HEK293 (cell line): Measurements from ENCODE around the gene COL18A1.

Source experiments
- CTCF ChIA-PET: fragments of 350-600 bp; formaldehyde crosslinking; extraction: SDS; loops from one replicate; lab custom pipeline; 2021; ENCODE audit warnings: antibody characterized with exemption; lab: Yijun Ruan, JAX
- POLR2A ChIA-PET: fragments of 300-600 bp; formaldehyde crosslinking; extraction: SDS; loops from one replicate; lab custom pipeline; 2020; ENCODE audit warnings: antibody characterized with exemption, inconsistent platforms; lab: Yijun Ruan, JAX
- H3K27ac ChIP-seq: fragments of 200-500 bp; sonication (Bioruptor generic); 2 replicates; pipeline ENCODE4 v1.5.1; 2014; ENCODE audit warnings: low read depth, low read length, control low read depth, inconsistent platforms; ENCODE audit errors: extremely low read depth
- H3K36me3 ChIP-seq, 2 experiments: fragments of 200-500 bp in 1 of 2; sonication (Bioruptor generic) in 1 of 2; 1 replicate in 1 of 2; 2 replicates in 1 of 2; pipeline ENCODE4 v1.5.1; 2014 to 2017; ENCODE audit warnings: inconsistent platforms in 2 of 2, low read length in 2 of 2; ENCODE audit not compliant: control insufficient read depth in 2 of 2, insufficient read depth in 1 of 2
- H3K4me1 ChIP-seq: fragments of 200-500 bp; sonication (Bioruptor generic); 2 replicates; pipeline ENCODE4 v1.5.1; 2014; ENCODE audit warnings: mild to moderate bottlenecking, low read length, inconsistent platforms; ENCODE audit not compliant: control insufficient read depth, insufficient read depth
- H3K4me3 ChIP-seq: 2 replicates; pipeline ENCODE4 v1.5.1; 2011; ENCODE audit warnings: low read depth, mild to moderate bottlenecking, control low read depth, low read length, moderate library complexity
- H3K9me3 ChIP-seq: fragments of 200-500 bp; sonication (Bioruptor generic); 2 replicates; pipeline ENCODE4 v1.5.1; 2014; ENCODE audit warnings: low read depth, low read length, inconsistent platforms; ENCODE audit not compliant: control insufficient read depth, insufficient read depth
- MZF1 ChIP-seq: fragments of 450-650 bp; formaldehyde crosslinking; IDR thresholded peaks from 2 replicates; pipeline ENCODE4 v1.5.1; 2017; ENCODE audit warnings: missing biosample characterization, missing genetic modification characterization, borderline replicate concordance
- OVOL3 ChIP-seq: fragments of 450-650 bp; formaldehyde crosslinking; IDR thresholded peaks from 2 replicates; pipeline ENCODE4 v1.5.1; 2016; ENCODE audit warnings: missing biosample characterization, missing genetic modification characterization
- SP7 ChIP-seq: fragments of 450-650 bp; formaldehyde crosslinking; IDR thresholded peaks from 2 replicates; pipeline ENCODE4 v1.5.1; 2016; ENCODE audit warnings: missing biosample characterization, missing genetic modification characterization
- ZBTB48 ChIP-seq: fragments of 450-650 bp; formaldehyde crosslinking; IDR thresholded peaks from 2 replicates; pipeline ENCODE4 v1.5.1; 2016; ENCODE audit warnings: missing biosample characterization, missing genetic modification characterization
- ZNF138 ChIP-seq: fragments of 450-650 bp; formaldehyde crosslinking; IDR thresholded peaks from 2 replicates; pipeline ENCODE4 v1.5.1; 2016; ENCODE audit warnings: missing biosample characterization, missing genetic modification characterization, borderline replicate concordance
- ZNF140 ChIP-seq: fragments of 450-650 bp; formaldehyde crosslinking; IDR thresholded peaks from 2 replicates; pipeline ENCODE4 v1.5.1; 2016; ENCODE audit warnings: missing biosample characterization, missing genetic modification characterization
- ZNF223 ChIP-seq: fragments of 450-650 bp; formaldehyde crosslinking; IDR thresholded peaks from 2 replicates; pipeline ENCODE4 v1.5.1; 2016; ENCODE audit warnings: missing biosample characterization, missing genetic modification characterization
- ZNF324 ChIP-seq: fragments of 450-650 bp; formaldehyde crosslinking; IDR thresholded peaks from 2 replicates; pipeline ENCODE4 v1.5.1; 2016; ENCODE audit warnings: missing biosample characterization, missing genetic modification characterization
- ZNF335 ChIP-seq: fragments of 450-650 bp; formaldehyde crosslinking; conservative IDR thresholded peaks from 2 replicates; pipeline ENCODE4 v1.5.1; 2016; ENCODE audit warnings: missing biosample characterization, missing genetic modification characterization
- ZNF366 ChIP-seq: fragments of 450-650 bp; formaldehyde crosslinking; conservative IDR thresholded peaks from 2 replicates; pipeline ENCODE4 v1.5.1; 2016; ENCODE audit warnings: missing biosample characterization, missing genetic modification characterization
- ZNF48 ChIP-seq: fragments of 450-650 bp; formaldehyde crosslinking; IDR thresholded peaks from 2 replicates; pipeline ENCODE4 v1.5.1; 2016; ENCODE audit warnings: missing biosample characterization, missing genetic modification characterization
- ZNF561 ChIP-seq: fragments of 450-650 bp; IDR thresholded peaks from 2 replicates; pipeline ENCODE4 v1.5.1; 2018; ENCODE audit warnings: missing biosample characterization, missing genetic modification characterization, borderline replicate concordance
- ZNF707 ChIP-seq: fragments of 450-650 bp; formaldehyde crosslinking; IDR thresholded peaks from 2 replicates; pipeline ENCODE4 v1.5.1; 2016; ENCODE audit warnings: missing biosample characterization, missing genetic modification characterization
- ZNF776 ChIP-seq: fragments of 450-650 bp; formaldehyde crosslinking; IDR thresholded peaks from 2 replicates; pipeline ENCODE4 v1.5.0; 2017; ENCODE audit warnings: missing biosample characterization, missing genetic modification characterization, borderline replicate concordance
- ZNF791 ChIP-seq: fragments of 450-650 bp; formaldehyde crosslinking; IDR thresholded peaks from 2 replicates; pipeline ENCODE4 v1.5.1; 2016; ENCODE audit warnings: missing biosample characterization, missing genetic modification characterization
- TF ChIP-seq, protein P1 (sequence below): fragments of 450-650 bp; formaldehyde crosslinking; IDR thresholded peaks from 2 replicates; pipeline ENCODE4 v1.5.1; 2016; ENCODE audit warnings: missing biosample characterization, missing genetic modification characterization
- TF ChIP-seq, protein P2 (sequence below): fragments of 450-650 bp; formaldehyde crosslinking; IDR thresholded peaks from 2 replicates; pipeline ENCODE4 v1.5.1; 2016; ENCODE audit warnings: missing biosample characterization, missing genetic modification characterization, borderline replicate concordance
- TF ChIP-seq, protein P3 (sequence below): fragments of 450-650 bp; formaldehyde crosslinking; conservative IDR thresholded peaks from 2 replicates; pipeline ENCODE4 v1.5.1; 2016; ENCODE audit warnings: low read depth, missing biosample characterization, missing genetic modification characterization
- TF ChIP-seq, protein P4 (sequence below): fragments of 450-650 bp; formaldehyde crosslinking; IDR thresholded peaks from 2 replicates; pipeline ENCODE4 v1.5.1; 2016; ENCODE audit warnings: missing biosample characterization, missing genetic modification characterization, low read depth
- TF ChIP-seq, protein P5 (sequence below): fragments of 450-650 bp; formaldehyde crosslinking; IDR thresholded peaks from 2 replicates; pipeline ENCODE4 v1.5.1; 2017; ENCODE audit warnings: missing biosample characterization, missing genetic modification characterization

Gene COL18A1

DNA sequence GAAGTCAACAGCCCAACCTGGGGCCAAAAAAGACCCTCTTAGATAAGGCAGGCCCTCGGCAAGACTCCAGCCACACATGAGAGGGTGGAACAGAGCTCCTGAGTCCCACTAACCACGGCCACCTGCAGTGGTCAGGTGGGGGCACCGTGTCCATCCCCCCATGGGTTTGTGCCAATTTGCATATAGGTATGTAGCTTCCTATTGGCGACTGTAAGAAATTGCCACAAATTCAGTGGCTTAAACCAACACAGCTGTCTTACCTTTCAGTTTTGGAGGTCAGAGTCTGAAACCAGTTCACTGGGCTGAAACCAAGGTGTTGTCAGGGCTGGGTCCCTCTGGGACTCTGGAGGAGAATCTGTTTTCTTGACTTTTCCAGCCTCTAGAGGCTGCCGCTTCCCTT is 59.3 kb downstream of the COL18A1 start:
- POLR2A ChIA-PET = no interaction called here

DNA sequence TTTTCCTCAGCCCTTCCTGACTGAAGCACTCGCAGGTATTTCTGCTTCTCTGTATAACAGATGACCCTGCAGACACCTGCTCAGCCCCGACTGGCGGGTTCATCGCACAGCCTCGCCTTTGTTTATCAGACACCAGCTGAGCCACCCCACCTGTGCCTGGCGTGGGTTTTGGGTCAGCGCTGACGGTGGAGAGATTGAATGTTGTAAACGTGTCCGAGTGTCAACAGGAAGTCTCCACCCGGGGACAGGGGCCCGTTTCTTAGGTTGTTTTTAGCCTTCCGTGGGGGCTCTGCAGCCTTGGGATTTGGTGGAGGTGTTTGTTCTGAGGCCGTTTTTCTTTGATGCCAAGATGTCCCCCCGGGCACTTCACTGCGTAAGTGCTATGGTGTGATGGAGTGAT is 60.1 kb downstream of the COL18A1 start:
- CTCF ChIA-PET = interaction anchor here (0.6 to 2.0 kb wide), 2 partner anchors 12 to 484 kb away, joined by 3 to 8 read pairs; no protein-coding TSS in a partner anchor
- Histone ChIP-seq H3K4me1 (peaks cover 5% of the 10 kb centered on the region), H3K27ac (no peak overlapping the region), H3K36me3 (peaks cover 0 to 12% of the 10 kb centered on the region in 2 experiments; a peak in 2 of 3 replicates), H3K4me3 (no peak overlapping the region), H3K9me3 (no peaks in the 10 kb centered on the region; the same call in 1 of the 2 replicates)
- POLR2A ChIA-PET = no interaction called here
- TF ChIP-seq ZNF324 (tag by site-specific recombination) = no peak
- TF ChIP-seq ZNF223 = no peak
- no peak for TF ChIP-seq ZNF48 (tag by site-specific recombination)
- no peak for TF ChIP-seq ZBTB48
- TF ChIP-seq ZNF707 (tag by site-specific recombination) = no peak
- TF ChIP-seq, protein P1, sequence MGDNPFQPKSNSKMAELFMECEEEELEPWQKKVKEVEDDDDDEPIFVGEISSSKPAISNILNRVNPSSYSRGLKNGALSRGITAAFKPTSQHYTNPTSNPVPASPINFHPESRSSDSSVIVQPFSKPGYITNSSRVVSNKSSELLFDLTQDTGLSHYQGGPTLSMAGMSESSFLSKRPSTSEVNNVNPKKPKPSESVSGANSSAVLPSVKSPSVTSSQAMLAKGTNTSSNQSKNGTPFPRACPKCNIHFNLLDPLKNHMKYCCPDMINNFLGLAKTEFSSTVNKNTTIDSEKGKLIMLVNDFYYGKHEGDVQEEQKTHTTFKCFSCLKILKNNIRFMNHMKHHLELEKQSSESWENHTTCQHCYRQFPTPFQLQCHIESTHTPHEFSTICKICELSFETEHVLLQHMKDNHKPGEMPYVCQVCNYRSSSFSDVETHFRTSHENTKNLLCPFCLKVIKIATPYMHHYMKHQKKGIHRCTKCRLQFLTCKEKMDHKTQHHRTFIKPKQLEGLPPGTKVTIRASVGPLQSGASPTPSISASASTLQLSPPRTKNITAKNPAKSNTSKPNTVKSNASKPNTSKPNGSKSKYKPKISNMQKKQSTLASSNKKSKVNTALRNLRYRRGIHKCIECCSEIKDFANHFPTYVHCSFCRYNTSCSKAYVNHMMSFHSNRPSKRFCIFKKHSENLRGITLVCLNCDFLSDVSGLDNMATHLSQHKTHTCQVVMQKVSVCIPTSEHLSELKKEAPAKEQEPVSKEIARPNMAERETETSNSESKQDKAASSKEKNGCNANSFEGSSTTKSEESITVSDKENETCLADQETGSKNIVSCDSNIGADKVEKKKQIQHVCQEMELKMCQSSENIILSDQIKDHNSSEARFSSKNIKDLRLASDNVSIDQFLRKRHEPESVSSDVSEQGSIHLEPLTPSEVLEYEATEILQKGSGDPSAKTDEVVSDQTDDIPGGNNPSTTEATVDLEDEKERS = no peak
- TF ChIP-seq, protein P2, sequence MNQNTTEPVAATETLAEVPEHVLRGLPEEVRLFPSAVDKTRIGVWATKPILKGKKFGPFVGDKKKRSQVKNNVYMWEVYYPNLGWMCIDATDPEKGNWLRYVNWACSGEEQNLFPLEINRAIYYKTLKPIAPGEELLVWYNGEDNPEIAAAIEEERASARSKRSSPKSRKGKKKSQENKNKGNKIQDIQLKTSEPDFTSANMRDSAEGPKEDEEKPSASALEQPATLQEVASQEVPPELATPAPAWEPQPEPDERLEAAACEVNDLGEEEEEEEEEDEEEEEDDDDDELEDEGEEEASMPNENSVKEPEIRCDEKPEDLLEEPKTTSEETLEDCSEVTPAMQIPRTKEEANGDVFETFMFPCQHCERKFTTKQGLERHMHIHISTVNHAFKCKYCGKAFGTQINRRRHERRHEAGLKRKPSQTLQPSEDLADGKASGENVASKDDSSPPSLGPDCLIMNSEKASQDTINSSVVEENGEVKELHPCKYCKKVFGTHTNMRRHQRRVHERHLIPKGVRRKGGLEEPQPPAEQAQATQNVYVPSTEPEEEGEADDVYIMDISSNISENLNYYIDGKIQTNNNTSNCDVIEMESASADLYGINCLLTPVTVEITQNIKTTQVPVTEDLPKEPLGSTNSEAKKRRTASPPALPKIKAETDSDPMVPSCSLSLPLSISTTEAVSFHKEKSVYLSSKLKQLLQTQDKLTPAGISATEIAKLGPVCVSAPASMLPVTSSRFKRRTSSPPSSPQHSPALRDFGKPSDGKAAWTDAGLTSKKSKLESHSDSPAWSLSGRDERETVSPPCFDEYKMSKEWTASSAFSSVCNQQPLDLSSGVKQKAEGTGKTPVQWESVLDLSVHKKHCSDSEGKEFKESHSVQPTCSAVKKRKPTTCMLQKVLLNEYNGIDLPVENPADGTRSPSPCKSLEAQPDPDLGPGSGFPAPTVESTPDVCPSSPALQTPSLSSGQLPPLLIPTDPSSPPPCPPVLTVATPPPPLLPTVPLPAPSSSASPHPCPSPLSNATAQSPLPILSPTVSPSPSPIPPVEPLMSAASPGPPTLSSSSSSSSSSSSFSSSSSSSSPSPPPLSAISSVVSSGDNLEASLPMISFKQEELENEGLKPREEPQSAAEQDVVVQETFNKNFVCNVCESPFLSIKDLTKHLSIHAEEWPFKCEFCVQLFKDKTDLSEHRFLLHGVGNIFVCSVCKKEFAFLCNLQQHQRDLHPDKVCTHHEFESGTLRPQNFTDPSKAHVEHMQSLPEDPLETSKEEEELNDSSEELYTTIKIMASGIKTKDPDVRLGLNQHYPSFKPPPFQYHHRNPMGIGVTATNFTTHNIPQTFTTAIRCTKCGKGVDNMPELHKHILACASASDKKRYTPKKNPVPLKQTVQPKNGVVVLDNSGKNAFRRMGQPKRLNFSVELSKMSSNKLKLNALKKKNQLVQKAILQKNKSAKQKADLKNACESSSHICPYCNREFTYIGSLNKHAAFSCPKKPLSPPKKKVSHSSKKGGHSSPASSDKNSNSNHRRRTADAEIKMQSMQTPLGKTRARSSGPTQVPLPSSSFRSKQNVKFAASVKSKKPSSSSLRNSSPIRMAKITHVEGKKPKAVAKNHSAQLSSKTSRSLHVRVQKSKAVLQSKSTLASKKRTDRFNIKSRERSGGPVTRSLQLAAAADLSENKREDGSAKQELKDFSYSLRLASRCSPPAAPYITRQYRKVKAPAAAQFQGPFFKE = no peak
- TF ChIP-seq ZNF366 (tag by site-specific recombination) = no peak
- no peak for TF ChIP-seq ZNF335
- TF ChIP-seq, protein P3, sequence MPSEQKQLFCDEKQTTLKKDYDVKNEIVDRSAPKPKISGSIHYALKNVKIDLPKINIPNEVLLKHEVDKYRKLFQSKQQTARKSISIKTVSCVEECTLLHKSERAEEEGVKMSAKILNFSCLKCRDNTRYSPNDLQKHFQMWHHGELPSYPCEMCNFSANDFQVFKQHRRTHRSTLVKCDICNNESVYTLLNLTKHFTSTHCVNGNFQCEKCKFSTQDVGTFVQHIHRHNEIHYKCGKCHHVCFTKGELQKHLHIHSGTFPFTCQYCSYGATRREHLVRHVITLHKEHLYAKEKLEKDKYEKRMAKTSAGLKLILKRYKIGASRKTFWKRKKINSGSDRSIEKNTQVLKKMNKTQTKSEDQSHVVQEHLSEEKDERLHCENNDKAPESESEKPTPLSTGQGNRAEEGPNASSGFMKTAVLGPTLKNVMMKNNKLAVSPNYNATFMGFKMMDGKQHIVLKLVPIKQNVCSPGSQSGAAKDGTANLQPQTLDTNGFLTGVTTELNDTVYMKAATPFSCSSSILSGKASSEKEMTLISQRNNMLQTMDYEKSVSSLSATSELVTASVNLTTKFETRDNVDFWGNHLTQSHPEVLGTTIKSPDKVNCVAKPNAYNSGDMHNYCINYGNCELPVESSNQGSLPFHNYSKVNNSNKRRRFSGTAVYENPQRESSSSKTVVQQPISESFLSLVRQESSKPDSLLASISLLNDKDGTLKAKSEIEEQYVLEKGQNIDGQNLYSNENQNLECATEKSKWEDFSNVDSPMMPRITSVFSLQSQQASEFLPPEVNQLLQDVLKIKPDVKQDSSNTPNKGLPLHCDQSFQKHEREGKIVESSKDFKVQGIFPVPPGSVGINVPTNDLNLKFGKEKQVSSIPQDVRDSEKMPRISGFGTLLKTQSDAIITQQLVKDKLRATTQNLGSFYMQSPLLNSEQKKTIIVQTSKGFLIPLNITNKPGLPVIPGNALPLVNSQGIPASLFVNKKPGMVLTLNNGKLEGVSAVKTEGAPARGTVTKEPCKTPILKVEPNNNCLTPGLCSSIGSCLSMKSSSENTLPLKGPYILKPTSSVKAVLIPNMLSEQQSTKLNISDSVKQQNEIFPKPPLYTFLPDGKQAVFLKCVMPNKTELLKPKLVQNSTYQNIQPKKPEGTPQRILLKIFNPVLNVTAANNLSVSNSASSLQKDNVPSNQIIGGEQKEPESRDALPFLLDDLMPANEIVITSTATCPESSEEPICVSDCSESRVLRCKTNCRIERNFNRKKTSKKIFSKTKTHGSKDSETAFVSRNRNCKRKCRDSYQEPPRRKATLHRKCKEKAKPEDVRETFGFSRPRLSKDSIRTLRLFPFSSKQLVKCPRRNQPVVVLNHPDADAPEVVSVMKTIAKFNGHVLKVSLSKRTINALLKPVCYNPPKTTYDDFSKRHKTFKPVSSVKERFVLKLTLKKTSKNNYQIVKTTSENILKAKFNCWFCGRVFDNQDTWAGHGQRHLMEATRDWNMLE (tag by site-specific recombination) = no peak
- TF ChIP-seq, protein P4, sequence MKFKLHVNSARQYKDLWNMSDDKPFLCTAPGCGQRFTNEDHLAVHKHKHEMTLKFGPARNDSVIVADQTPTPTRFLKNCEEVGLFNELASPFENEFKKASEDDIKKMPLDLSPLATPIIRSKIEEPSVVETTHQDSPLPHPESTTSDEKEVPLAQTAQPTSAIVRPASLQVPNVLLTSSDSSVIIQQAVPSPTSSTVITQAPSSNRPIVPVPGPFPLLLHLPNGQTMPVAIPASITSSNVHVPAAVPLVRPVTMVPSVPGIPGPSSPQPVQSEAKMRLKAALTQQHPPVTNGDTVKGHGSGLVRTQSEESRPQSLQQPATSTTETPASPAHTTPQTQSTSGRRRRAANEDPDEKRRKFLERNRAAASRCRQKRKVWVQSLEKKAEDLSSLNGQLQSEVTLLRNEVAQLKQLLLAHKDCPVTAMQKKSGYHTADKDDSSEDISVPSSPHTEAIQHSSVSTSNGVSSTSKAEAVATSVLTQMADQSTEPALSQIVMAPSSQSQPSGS (tag by site-specific recombination) = no peak
- TF ChIP-seq ZNF140 (tag by site-specific recombination) = no peak
- no peak for TF ChIP-seq SP7 (tag by site-specific recombination)

More for the DNA sequence above, 59.3 kb downstream of the COL18A1 start:
- peaks cover 0 to 13% of the 10 kb centered on the region in 2 experiments; a peak in 2 of 3 replicates for H3K36me3 ChIP-seq
- CTCF ChIA-PET = interaction anchor here (2.0 kb wide), 1 partner anchor 13 kb away, joined by 8 read pairs; no protein-coding TSS in a partner anchor
- no peaks in the 10 kb centered on the region; the same call in 1 of the 2 replicates for H3K9me3 ChIP-seq
- no peak overlapping the region for H3K27ac ChIP-seq
- H3K4me1 ChIP-seq = no peaks in the 10 kb centered on the region
- no peak overlapping the region for H3K4me3 ChIP-seq
- TF ChIP-seq OVOL3 (tag by site-specific recombination) (no peak), ZNF138 (no peak), ZNF776 (tag by site-specific recombination) (no peak), ZNF561 (tag by site-specific recombination) (no peak), MZF1 (tag by site-specific recombination) (no peak), ZNF140 (tag by site-specific recombination) (no peak), ZNF791 (no peak)
- TF ChIP-seq, protein P5, sequence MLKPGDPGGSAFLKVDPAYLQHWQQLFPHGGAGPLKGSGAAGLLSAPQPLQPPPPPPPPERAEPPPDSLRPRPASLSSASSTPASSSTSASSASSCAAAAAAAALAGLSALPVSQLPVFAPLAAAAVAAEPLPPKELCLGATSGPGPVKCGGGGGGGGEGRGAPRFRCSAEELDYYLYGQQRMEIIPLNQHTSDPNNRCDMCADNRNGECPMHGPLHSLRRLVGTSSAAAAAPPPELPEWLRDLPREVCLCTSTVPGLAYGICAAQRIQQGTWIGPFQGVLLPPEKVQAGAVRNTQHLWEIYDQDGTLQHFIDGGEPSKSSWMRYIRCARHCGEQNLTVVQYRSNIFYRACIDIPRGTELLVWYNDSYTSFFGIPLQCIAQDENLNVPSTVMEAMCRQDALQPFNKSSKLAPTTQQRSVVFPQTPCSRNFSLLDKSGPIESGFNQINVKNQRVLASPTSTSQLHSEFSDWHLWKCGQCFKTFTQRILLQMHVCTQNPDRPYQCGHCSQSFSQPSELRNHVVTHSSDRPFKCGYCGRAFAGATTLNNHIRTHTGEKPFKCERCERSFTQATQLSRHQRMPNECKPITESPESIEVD (tag by site-specific recombination) = no peak
